Thyroid gland (tissue), 4 donors: ENCODE results near the gene STEAP1.

ENCODE experiments used
- CTCF ChIP-seq, 6 experiments: fragments of 200-600 bp in 3 of 6; fragments of 450-650 bp in 3 of 6; sonication (generic) in 3 of 6; IDR thresholded peaks; one replicate each; pipeline ENCODE4 v1.5.1; 2016 to 2019; ENCODE audit warnings: antibody characterized with exemption in 6 of 6, mild to moderate bottlenecking in 2 of 6, inconsistent platforms in 1 of 6, moderate library complexity in 1 of 6
- POLR2A ChIP-seq, 2 donors: fragments of 450-650 bp; IDR thresholded peaks; one replicate each; pipeline ENCODE4 v1.6.1; 2017; ENCODE audit warnings: antibody characterized with exemption in 2 of 2, mild to moderate bottlenecking in 2 of 2, moderate library complexity in 1 of 2

- TF ChIP-seq CTCF (IDR thresholded peaks at IDR 0.05) (no peak), POLR2A (IDR thresholded peaks at IDR 0.05) (no peak)
Observed at GRCh38 chr7:90155206-90155605, 937 bp downstream of the STEAP1 start.
